GF-D8 (cell line): ENCODE results near the gene ANKS1A.
A peak's percentile ranks its signal among the peaks of the same experiment; 100 is the strongest.

ENCODE experiments used
- DNase-seq: peaks from one replicate; lab custom pipeline; 2025; lab: John Stamatoyannopoulos, UW

ANKS1A gene

DNA sequence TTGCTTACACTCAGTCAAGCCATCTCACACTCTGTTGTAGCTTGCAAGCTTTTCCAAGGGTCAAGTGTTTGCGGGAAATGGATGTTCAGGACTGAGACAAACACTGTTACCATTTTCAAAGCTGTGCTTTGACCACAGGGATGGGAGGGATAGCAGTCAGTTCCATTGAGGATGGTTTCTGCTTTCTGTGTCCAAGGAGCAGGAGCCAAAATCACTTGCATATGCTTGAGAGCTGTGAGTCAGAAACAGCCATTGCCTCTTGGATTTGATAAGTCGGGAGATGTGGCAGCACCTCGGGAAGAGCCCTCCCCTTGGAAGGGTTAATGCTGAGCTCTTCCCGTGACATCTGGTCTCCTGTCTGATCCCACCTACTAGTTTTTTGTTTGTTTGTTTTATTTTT lies 166.8 kb downstream of the ANKS1A start:
- no peak for DNase-seq

DNA sequence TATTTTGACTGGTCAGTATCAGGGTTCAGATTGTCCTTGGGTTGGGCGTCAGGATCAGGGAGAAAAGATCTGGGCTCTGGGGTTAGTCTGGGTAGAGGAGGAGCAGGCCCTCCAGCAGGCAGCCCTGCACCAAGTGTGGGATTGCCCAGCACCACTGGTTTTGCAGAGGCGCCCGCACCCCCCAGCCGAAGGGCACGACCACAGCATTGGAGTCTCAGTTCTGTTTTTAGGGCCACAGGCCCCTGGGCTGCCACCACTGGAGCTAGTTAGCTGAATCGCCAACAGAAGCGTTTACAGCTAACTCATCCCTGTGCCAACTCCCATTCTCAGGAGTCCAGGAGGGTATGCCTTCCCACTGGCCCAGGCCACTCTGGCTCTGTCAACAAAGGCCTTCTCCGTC lies 167.9 kb downstream of the ANKS1A start:
- DNase-seq, result no peak

DNA sequence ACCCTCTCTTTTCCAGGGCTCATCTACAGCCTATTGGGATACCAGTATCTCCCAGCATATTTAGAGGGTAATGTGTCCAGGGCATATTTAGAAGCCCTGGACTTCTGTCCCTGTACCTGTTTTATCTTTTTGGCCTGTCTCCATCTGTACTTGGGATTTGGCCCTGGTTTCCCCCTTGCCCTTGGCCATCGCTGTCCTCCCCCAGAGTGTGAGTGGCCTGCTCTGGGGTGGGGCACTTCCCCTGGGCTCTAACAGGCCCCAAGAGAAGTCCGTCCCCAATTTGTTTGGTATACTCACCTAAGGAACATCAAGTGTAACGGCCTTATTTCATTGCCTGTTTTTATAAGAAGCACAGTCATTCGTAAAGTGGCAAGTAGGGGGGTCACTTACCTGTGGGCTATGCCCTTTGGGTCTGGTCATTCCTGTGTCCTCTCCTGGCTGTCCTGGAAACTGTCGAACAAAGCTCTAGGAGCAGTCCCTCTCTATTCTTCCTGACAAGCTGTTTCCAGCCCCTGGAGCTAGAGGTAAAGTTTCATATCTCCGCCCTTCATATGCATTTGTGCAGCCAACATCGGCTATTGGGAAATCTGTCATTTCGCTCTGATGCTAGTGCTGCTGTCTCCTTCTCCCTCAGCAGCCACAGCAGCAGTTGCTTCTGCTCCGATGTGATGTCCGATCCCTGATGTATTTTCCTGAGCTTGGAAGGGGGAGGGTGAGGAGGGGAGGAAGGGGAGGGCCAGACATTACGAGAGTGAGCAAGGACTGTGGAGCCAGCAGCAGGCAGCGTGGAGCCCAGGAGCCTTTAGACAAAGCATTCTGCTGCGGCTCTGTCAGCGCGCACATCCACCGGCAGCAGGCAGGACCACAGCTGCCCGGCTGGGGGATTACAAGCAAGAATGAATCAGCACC lies 168.6 kb downstream of the ANKS1A start:
- DNase-seq, result no peak

DNA sequence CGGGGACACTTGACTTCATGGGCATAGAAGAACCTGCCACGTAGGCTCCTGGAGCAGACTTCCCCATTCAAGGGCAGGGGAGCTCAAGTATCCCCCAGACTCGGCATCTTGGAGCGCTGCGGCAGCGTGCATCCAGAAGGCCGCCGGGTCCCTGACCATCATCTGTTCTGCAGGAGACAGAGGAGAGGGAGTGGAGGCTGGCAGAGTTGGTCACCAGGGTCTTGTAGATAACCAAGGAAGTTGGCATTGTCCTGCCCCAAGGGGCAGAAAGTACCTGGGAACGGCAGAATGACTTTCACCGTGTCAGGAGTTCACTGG lies 169.3 kb downstream of the ANKS1A start:
- no peak for DNase-seq

DNA sequence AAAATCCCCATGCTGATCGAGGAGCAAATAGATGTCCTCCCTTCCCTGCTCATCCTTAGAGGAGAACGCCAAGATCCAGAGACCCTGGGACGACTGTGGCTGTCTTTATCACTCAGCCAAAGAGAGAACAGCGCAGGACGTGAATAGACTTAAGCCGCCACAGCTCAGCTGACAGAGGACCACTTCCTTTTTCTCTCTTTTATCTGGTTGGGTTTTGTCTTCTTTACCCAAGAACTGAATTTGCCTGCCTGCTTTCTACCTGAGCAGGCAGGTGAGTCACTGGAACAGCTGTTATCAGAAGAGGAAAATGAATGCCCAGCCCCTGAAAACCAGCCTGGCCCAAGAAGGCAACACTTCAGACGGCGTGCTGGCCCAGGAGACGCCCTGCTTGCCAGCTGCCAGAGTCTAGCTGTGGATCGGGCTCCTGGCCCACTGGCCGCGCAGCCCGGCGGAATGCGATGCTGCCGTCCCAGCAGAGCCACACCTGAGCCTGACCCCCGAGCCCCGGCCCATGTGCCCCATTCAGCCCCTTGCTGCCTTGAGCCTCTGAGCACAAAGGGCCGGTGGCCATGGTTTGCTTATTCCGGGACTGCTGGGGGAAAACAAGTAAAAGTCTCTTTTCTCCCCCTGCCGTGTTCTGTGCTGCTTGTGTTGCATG lies 169.9 kb downstream of the ANKS1A start:
- no peak for DNase-seq

DNA sequence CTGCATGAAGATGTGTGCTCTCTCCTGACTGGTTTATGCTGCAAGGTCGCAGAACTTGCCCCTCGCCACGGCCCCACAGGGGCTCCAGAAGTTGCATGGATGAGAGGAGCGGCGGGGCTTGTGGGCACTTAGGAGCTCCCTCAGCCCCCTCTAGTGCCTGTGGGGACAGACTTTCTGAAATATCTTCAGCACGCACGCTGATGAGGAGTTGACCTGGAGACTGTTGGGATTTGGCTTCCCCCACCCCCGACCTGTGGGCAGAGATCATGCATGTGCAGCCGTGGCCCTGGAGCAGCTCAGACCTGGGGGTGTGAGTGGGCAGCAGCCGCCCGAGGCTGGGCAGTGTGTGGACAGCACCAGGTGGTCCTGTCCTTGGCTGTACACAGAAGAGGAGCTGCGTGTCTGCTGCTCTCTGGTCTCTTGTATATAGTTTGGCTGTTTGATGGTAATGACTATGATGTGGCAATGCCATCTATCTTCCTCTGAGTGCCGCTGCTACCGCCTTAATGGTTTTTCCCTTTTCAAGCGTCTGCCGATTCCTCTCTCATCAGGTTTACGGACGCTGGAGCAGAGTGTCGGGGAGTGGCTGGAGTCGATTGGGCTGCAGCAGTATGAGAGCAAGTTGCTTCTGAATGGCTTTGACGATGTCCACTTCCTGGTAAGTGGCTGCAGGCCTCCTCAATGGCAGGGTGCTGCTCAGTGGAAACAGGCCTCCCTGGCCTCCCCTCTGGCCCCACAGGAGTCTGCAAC lies 170.7 kb downstream of the ANKS1A start:
- no peak for DNase-seq

DNA sequence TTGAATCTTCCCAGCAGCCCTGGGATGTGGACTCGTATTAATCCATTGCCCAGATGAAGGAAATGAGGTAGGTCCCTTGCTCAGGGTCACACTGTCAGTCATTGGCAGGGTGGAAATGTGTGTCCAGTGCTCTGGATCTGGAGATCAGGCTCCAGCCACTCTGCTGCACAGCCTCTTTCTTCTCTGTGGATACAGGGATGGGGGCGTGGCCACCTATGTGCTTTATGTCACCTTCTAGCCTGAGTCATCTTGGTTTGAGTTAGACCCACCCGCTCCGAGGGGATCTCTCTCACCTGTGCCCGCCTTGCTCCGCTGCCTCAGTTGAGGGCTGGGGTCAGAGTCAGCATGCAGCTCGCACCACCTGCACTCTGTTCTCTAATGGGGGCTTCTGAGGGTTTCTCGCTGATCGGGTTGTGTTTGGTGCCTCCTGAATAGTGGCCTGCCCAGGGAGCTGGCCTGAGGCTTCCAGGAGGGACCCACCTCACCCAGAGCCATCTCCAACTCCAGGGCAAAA lies 172.1 kb downstream of the ANKS1A start:
- DNase-seq, result no peak

DNA sequence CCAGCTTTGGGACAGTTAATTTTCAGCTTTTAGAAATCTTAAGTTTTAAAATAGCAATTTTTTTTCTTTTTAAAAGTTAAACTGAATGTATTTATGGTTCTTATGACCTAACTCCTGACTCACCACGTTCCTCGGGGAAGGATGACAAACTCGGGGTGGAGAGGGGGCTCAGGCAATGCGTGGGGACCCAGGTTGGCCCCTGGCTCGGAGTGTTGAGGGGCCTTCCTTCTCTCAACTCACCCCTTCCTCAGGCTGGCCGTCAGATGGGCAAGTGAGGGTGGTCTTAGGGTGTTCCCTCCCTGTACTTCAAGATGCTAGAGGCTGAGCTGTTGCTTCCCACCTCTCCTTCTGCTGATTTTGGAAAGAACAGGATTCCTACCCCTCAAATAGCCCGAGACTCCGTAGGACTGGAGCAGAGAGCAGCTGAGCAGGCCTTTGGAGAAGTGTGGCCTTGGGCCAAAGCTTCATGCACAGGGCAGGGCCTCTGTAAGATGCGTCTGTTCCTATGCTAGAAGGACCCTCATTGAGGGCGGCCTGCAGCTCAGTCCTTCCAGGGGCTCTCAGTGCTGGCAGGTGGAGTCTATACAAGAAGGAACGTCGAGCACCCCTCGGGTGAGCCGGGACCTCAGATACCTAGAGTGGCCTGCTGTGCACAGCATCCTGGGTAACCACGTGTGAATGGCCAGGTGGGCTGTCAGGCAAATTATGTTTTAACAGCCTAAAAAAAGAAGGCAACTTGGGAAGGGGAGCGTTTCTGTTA lies 172.8 kb downstream of the ANKS1A start:
- no peak for DNase-seq

DNA sequence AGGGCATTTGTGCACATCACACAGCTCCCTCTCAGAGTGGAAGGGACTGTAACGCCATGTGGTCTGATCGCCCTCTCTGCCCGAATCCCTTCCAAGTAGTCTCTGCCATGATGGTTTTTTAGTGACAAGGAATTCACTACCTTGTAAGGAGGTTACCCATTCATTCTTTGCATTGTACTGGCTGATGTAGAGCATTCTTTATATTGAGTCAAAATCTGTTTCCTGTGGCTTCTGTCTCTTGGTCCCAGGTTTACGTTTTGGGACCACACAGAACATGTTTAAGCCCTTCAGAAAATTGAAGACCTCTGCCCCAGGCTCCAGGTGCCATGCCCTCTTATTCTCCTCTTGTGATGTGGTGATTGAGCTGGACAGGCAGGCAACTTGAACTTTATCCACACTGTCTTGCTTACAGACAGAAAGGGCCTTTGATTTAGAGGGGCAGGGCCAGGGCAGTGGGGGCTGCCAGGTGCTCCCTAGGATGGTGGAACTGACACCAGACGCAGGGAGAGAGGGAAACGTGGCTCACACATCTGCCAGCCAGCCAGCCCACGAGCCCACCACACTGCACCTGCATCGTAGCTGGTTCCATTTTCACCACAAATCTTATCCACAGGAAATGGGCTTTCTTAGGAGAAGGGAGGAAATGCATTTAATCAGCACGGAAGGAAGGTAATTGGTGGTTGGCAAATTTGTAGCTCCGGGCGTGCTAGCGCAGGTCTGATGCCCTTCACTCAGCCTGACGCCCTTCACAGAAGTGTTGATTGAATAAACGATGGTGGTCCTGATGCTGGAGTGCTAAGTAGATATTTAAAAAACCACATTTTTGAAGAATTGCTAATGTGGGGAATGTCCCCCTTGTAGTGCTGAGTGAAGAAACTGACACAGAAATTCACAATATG lies 173.9 kb downstream of the ANKS1A start:
- peak; percentile 54 for DNase-seq

DNA sequence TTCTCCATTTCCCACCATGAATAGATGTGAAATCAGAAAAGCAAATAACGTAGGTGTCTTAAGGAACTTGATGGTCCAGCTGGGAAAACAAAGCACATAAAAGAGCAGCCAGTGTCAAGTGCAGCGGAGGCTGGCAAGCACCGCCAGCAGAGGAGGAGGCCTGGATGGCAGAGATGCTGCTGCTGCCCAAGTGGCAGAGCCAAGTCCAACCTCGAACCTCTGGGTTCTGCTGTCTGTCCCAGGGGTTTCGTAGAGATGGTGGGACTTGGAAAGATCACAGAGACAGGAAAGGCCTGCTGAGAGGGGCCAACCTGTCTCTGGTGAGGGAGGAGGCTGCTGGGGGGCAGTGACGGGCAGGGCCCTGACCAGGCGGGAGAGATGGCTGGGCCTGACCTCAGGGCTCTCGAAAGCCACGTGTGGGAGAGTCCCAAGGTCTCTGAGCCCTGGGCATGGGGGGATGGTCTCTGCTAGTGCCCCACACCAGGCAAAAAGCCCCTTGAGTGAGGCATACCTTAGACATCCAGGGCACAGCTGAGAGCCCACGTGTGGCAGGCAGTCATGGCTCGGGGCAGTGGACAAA lies 174.7 kb downstream of the ANKS1A start:
- DNase-seq, result no peak

DNA sequence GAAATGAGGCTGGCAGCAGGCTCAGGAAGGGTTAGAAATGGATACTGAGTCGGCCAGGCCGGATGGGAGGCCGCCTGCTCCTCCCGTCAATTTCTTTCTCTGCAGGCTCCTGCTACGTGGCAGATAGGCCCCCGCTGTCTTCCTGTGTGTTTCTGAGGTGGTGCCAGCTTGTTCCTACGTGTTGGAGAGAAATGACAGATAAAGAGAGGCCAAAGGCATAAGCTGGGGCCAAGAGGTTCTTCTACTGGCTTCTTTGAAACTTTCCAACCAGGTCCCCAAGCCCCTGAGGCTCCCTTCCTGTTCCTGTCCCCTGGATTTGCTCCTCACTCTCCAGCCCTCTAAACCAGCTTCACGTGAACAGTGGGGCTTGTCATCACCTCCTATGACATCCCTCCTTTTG lies 175.2 kb downstream of the ANKS1A start:
- DNase-seq, result no peak

DNA sequence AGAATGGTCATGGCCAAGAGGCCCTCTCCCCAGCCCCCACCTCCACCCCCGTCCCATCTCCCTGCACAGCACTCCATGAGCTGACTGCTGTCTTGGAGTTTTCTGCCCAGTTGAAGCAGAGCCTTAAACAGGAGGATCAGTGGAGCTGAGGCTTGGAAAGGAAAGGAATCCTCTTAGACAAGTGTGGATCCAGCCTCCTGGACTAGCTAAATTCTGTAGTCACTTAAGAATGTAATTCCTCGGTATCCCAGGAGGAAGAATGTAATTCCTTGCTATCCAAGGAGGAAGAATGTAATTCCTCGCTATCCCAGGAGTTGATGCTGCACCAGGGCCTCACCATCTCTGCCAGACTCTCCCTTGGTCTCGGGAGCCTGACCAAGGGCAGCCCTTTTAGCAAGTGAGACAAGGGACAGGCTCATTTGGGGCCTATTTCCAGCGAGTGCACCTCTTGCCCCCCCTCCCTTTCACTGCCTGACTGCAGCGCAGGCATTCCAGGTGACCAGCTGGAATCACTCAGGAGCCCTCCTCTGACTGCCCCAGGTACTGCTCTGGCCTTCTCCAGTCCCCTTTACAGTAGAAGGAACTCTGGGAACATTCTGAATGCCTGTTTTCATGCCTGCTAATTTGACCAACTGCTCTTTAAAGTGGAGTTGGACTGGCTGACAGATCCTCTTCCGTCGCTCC lies 175.8 kb downstream of the ANKS1A start:
- DNase-seq, result no peak

DNA sequence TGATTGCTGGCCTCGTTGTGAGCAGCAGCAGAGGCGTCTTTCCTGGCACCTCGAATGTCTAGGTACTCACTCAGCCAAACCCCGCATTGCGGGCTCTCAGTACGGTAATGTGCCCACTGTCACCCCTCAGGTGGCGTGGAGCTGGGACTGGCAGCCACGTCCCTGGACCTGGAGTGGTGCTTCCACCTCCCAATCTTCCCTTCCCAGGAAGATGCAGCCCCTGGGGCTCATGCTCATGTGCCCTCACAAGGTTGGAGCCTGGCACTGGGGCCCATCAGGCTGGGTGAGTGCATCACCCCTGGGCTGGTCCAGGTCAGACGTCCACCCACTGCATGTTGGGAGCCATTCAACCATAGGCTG lies 176.4 kb downstream of the ANKS1A start:
- no peak for DNase-seq

DNA sequence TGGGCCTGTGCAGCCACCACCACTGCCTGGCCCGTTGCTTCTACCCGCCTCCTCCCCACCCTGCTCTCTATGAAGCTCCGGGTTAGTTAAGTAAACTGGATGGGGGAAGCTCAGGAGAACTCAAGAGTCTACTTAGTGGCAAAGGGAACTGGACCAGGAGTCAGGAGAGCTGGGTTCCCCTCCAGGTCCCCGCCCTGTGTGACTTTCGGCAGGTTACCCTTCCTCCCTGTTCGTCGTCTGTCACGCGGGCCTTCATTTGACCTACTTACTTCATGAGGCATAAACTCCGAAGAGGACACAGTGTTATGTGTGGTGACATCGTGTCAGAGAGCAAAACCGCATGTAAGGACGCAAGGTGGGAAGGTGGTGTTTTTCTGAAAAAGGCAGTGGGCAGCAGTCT lies 176.8 kb downstream of the ANKS1A start:
- no peak for DNase-seq

DNA sequence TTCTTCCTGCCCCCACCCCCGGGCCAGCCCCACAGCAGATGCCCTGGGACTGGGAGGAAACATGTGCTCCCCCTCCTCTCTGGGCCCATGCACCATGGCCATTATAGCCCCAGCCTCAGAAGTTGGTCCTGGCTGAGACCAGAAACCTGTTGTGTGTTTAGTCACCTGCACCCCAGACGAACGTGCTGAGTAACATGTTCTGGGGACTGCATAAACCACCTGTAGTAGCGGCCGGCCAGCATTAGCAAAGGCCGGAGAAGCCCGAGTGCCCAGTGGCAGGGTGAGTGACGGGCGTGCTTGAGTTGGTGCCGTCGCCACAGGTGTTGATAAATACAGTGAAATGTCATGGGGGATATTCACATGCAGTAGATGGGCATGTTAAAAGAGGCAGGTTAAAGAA lies 178.2 kb downstream of the ANKS1A start:
- no peak for DNase-seq

DNA sequence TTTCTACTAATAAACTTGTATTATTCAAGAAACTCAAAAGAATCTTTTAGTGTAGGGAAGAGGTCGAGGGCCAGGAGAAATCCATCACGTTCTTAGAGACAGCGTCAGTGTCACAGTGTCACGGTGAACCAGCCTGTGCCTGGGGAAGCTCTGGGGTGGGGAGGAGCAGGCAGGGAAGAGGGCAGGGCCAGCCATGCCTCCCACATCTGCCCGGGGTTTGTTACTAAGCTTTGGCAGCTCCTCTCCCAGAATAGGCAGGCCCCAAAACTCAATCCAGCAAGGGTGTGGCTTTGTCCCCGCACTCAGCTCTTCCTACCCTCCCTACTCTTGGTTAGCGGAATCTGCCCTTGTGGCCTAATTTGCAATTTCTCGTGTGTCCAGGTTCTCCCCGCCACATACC lies 179.2 kb downstream of the ANKS1A start:
- DNase-seq, result no peak

DNA sequence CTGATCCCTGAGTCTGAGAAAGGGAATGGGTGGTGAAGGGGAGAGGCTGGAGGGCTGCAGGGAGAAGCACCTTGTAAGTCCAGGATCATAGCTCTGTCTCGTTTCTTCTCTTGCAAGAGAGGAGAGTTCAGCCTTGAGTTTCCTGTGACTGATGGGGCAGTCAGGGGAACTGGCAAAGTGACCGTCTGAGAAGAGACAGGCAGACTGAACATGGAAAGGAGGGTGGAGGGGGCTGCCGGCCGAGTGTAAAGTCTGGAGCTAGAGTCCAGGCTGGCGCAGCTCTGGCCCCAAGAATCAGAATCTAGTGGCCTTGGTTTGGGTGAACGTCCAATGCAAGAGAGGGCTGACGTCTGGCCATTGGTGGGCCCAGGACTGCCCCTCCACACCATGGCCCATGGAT lies 179.6 kb downstream of the ANKS1A start:
- DNase-seq, result no peak

DNA sequence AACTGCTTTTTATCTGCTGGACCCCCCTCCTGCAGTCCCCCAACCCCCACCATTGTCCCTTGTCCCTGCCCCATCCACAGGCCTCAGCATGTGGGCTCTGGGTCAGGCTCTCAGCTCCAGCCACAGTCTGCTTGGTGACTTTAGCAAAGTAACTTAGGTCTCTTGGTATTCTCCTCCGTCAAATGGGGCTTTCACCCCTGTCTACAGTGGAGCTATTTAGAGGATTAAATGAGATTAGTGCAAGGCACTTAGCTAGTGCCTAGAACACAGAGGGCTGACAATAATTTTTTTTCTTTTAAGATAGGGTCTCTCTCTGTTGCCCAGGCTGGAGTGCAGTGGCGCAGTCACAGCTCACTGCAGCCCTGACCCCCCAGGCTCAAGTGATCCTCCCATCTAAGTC lies 180.2 kb downstream of the ANKS1A start:
- DNase-seq, result no peak

DNA sequence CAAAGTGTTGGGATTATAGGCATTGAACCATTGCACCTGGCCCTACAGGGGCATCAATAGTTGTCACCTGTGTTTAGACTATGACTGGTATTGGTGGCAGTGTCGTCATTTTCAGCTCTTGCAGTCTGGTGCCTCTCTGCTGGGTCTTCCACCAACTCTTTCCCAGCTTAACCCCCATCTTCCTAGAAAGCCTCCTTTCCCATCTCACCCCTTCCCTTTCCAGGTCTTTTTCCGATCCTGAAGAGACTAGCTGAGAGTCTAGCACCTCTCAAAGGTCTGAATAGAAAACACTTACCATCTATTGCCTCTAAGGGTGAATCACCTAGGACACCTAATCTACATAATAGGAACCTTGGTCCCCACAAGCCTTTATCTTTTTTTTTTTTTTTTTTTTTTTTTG lies 181.1 kb downstream of the ANKS1A start:
- no peak for DNase-seq

DNA sequence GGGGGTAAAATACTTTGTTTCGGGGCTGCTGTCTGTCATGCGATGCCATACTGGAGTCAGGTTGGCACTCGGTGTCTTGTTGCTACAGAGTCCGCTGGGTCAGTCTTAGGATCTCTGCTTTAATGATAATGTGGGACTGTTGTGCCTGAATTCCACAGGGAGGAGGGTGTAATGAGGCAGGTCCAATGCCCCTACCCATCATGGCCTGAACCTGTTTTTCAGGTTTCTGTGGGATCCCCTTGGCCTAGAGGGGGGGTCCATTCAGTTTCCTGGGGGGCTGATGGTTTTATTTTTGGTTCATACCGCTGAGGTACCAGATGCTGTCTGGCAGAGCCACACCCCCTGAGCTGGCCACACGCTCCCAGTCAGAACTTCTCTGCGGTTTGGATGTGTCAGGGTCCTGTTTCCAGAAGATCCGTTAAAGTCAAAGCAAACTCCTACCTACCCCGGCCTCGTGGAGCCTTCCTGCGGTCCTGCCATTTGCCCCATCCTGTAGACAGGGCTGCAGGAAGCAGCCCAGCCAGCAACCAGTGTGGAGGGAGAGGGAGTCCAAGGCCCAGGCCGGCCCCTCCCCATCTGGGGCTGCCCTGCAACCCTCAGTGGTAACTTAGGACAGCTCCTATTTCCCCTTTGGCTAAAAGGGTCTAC lies 182.4 kb downstream of the ANKS1A start:
- DNase-seq, result no peak
